Tibial artery (tissue), 4 donors: Measurements from ENCODE around the gene RPL38.
A peak's percentile ranks its signal among the peaks of the same experiment; 100 is the strongest.

Experiments used
- DNase-seq, 2 donors: peaks; one replicate each; pipeline ENCODE4 v3.0.0-alpha.2; 2019
- H3K27ac ChIP-seq, 2 donors: fragments of 200-600 bp; sonication (generic) in 1 of 2; 1 replicate in 1 of 2; 2 replicates in 1 of 2; pipeline ENCODE4 v1.5.1; 2018 to 2019; ENCODE audit warnings: mild to moderate bottlenecking in 1 of 2
- H3K27me3 ChIP-seq, 2 donors: fragments of 200-600 bp; sonication (generic) in 1 of 2; one replicate each; pipeline versions ENCODE4 v1.5.1 to v1.6.0; 2016 to 2019
- H3K36me3 ChIP-seq, 3 donors: fragments of 200-600 bp; sonication (generic) in 2 of 3; one replicate each; pipeline ENCODE4 v1.5.1; 2016 to 2019; ENCODE audit warnings: mild to moderate bottlenecking in 2 of 3
- H3K4me1 ChIP-seq, 4 donors: fragments of 200-600 bp; sonication (generic) in 2 of 4; 1 replicate in 3 of 4; 2 replicates in 1 of 4; pipeline ENCODE4 v1.5.1; 2016 to 2019
- H3K4me3 ChIP-seq, 2 donors: fragments of 200-600 bp; sonication (generic) in 1 of 2; 1 replicate in 1 of 2; 2 replicates in 1 of 2; pipeline ENCODE4 v1.5.1; 2018 to 2019; ENCODE audit warnings: mild to moderate bottlenecking in 2 of 2
- H3K9me3 ChIP-seq, 3 donors: fragments of 200-600 bp; sonication (generic) in 1 of 3; one replicate each; pipeline ENCODE4 v1.5.1; 2016 to 2019
- intact Hi-C: fragments of 100-400 bp; cut with DNase I; formaldehyde crosslinking; loops from one replicate; pipeline ENCODE4 v1.15.0; 2023; ENCODE audit warnings: low total_unique reads
- TF ChIP-seq, protein P1 (sequence below), 2 experiments: fragments of 200-600 bp in 1 of 2; fragments of 450-650 bp in 1 of 2; IDR thresholded peaks; one replicate each; pipeline ENCODE4 v1.5.1; 2017 to 2019; ENCODE audit warnings: antibody characterized with exemption in 2 of 2, mild to moderate bottlenecking in 1 of 2, moderate library complexity in 1 of 2

The RPL38 gene

DNA sequence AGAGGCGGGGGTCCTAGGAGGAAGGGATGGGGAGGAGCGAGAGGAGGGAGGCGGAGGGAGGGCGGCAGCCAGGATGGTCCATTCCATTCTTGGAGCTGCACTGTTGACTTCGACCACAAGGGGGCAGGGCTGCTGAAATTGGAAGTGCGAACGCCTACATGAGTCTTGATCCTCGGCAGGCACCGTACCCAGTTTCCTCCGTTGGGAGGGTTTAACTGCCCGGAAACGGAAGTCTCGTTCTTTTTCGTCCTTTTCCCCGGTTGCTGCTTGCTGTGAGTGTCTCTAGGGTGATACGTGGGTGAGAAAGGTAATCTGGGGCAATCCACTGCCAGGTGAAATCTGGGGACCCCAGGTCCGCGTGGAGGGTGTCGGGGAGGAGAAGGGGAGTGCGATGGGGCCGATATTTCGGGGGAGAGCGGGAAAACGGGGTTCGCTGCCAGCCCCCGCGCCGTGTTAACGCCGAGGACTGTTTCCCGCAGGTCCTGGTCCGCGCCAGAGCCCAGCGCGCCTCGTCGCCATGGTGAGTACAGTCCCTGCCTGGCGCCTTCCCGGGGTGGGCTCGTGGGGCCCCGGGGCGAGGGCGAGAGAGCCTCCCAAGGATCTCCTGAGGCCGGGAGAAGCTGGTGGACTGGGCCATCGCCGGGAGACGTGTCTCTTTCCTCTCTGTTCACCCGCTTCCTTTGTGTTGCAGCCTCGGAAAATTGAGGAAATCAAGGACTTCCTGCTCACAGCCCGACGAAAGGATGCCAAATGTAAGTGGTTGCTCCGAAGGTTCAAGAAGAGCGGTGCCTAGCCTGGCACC, at the start of gene RPL38:
Gene RPL38 (plus strand): TSS at position 240 of the 802 bp plus-strand sequence. CDS start 278 bp downstream, at position 518.
- Histone ChIP-seq H3K27me3 (peaks cover 0 to 38% of the 10 kb centered on the region in 2 donors), H3K9me3 (no peaks in the 10 kb centered on the region), H3K27ac (peak within 1 kb of the TSS; percentile 79 to 80), H3K4me1 (peaks cover 0 to 46% (median 29%) of the 10 kb centered on the region in 4 donors), H3K4me3 (peak within 1 kb of the TSS; percentile 77 to 93), H3K36me3 (peaks cover 0 to 39% (median 27%) of the 10 kb centered on the region in 3 donors)
- intact Hi-C loops = loop anchor here (10.0 kb wide), 2 partner anchors 571 to 1119 kb away; partner anchors contain the start of gene NAT9
- peak; percentile 95 to 97 for DNase-seq
- TF ChIP-seq, protein P1, sequence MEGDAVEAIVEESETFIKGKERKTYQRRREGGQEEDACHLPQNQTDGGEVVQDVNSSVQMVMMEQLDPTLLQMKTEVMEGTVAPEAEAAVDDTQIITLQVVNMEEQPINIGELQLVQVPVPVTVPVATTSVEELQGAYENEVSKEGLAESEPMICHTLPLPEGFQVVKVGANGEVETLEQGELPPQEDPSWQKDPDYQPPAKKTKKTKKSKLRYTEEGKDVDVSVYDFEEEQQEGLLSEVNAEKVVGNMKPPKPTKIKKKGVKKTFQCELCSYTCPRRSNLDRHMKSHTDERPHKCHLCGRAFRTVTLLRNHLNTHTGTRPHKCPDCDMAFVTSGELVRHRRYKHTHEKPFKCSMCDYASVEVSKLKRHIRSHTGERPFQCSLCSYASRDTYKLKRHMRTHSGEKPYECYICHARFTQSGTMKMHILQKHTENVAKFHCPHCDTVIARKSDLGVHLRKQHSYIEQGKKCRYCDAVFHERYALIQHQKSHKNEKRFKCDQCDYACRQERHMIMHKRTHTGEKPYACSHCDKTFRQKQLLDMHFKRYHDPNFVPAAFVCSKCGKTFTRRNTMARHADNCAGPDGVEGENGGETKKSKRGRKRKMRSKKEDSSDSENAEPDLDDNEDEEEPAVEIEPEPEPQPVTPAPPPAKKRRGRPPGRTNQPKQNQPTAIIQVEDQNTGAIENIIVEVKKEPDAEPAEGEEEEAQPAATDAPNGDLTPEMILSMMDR (IDR thresholded peaks at IDR 0.05) = peak; percentile 93 to 97

DNA sequence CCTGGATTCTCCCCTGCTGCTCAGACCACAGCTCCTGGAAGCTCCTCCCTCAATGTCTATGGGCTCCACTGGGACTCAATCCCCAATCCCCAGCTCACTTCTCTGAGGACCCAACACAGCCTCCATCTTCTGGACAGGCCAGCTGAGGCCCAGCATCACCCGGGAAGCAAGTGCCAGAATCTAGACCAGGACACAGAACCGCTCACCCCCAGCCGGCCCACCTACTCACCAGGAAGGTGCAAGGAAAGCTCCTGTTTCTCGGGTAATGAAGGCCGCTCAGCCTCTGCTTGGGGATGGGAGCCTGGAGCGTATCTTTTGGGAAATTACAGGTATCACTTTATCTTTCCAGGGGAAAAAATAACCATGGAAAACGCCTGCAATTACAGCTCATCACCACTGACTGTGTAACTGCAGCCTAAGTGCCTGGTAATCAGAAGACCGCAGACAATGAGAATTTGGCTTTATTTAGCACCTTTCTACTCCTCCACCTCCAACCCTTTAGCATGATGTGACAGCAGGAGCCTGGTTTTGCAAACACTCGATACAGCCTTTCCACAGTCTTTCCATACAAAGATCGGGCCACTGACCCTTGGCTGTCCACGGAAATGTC, 49.6 kb upstream of the RPL38 start:
- peaks cover 0 to 31% of the 10 kb centered on the region in 2 donors for H3K27me3 ChIP-seq
- no peaks in the 10 kb centered on the region for H3K36me3 ChIP-seq

DNA sequence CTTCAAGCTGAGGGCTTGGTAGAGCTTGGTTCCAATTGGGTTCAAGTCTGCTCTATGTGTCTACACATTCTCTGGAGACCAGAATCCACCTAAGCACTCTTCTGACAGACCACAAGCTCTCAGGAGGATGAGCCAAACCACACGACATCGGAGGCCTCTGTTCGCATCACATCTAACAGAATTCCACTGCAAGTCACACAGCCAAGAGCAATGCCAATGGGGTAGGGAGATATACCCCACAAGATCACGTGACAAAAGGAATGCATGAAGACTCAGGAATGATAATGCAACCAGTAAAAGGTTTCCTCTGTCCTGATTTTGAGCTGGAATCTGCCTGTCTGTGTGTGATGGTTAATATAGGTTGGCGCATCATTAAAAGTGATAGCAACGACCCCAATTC, 46.6 kb upstream of the RPL38 start:
- H3K36me3 ChIP-seq = no peaks in the 10 kb centered on the region
- no peaks in the 10 kb centered on the region for H3K4me1 ChIP-seq
- no peak overlapping the region for H3K4me3 ChIP-seq
- TF ChIP-seq, protein P1 (IDR thresholded peaks at IDR 0.05) = no peak
- H3K9me3 ChIP-seq = peaks cover 0 to 4% (median 0%) of the 10 kb centered on the region in 3 donors
- H3K27ac ChIP-seq = no peak overlapping the region
- DNase-seq = no peak
- intact Hi-C loops = no loop called here
- H3K27me3 ChIP-seq = peaks cover 0 to 32% of the 10 kb centered on the region in 2 donors

More for the DNA sequence above, 49.6 kb upstream of the RPL38 start:
- intact Hi-C loops = no loop called here
- Histone ChIP-seq H3K4me1 (no peaks in the 10 kb centered on the region), H3K4me3 (no peak overlapping the region), H3K9me3 (peaks cover 0 to 4% (median 0%) of the 10 kb centered on the region in 3 donors), H3K27ac (no peak overlapping the region)
- TF ChIP-seq, protein P1 (IDR thresholded peaks at IDR 0.05) = no peak
- peak in 1 of 2 donors; percentile 42 for DNase-seq

DNA sequence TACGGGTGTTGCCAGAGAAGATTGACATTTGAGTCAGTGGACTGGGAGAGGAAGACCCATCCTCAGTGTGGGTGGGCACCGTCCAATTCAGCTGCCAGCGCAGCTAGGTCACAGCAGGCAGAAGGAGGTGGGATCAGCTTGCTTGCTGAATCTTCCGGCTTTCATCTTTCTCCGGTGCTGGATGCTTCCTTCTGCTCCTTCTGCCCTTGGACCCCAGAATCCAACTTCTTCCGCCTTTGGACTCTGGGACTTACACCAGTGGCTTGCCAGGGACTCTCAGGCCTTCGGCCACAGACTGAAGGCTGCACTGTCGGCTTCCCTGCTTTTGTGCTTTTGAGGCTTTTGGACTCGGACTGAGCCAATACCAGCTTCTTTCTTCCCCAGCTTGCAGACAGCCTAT, 46.1 kb upstream of the RPL38 start:
- Histone ChIP-seq H3K9me3 (peaks cover 0 to 4% (median 0%) of the 10 kb centered on the region in 3 donors), H3K27ac (no peak overlapping the region), H3K4me3 (no peak overlapping the region), H3K4me1 (no peaks in the 10 kb centered on the region), H3K36me3 (no peaks in the 10 kb centered on the region), H3K27me3 (peaks cover 0 to 35% of the 10 kb centered on the region in 2 donors)
- intact Hi-C loops = no loop called here
- DNase-seq = peak in 1 of 2 donors; percentile 23
- TF ChIP-seq, protein P1 (IDR thresholded peaks at IDR 0.05) = no peak

DNA sequence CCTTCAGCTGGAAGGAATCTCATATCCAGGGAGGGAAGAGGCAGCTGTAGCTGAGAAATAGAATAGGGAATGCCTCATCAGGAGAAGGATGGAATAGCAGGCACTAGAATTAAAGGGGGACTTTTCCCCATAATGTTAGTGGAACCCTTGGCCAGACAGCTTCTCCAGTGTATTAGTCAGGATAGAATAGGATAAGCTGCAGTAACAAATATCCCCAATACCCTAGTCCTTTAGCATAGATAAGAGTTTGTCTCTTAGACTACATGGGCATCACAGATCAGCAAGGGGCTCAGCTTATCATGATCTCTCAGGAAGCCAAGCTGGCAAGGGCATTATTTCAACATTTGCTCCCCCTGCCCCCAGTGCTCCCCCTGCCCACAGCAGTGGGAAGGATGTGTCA, 44.7 kb upstream of the RPL38 start:
- DNase-seq = no peak
- H3K4me3 ChIP-seq = no peak overlapping the region
- H3K9me3 ChIP-seq = peaks cover 0 to 4% (median 0%) of the 10 kb centered on the region in 3 donors
- TF ChIP-seq, protein P1 (IDR thresholded peaks at IDR 0.05) = no peak
- no peaks in the 10 kb centered on the region for H3K36me3 ChIP-seq
- H3K4me1 ChIP-seq = no peaks in the 10 kb centered on the region
- peaks cover 0 to 36% of the 10 kb centered on the region in 2 donors for H3K27me3 ChIP-seq
- H3K27ac ChIP-seq = no peak overlapping the region
- intact Hi-C loops = no loop called here
